CD4-positive, alpha-beta T cell treated with Interleukin-17A for 1 hour (primary cell): ENCODE measurements around the gene STAT3.
"Not testable (repeated sequence)": the region's sequence is repeated elsewhere in the genome, so short reads cannot be mapped to it uniquely, and the experiment has no call there.

Source experiments
- DNase-seq: peaks from one replicate; pipeline ENCODE4 v3.0.0-alpha.2; 2020

Gene STAT3

DNA sequence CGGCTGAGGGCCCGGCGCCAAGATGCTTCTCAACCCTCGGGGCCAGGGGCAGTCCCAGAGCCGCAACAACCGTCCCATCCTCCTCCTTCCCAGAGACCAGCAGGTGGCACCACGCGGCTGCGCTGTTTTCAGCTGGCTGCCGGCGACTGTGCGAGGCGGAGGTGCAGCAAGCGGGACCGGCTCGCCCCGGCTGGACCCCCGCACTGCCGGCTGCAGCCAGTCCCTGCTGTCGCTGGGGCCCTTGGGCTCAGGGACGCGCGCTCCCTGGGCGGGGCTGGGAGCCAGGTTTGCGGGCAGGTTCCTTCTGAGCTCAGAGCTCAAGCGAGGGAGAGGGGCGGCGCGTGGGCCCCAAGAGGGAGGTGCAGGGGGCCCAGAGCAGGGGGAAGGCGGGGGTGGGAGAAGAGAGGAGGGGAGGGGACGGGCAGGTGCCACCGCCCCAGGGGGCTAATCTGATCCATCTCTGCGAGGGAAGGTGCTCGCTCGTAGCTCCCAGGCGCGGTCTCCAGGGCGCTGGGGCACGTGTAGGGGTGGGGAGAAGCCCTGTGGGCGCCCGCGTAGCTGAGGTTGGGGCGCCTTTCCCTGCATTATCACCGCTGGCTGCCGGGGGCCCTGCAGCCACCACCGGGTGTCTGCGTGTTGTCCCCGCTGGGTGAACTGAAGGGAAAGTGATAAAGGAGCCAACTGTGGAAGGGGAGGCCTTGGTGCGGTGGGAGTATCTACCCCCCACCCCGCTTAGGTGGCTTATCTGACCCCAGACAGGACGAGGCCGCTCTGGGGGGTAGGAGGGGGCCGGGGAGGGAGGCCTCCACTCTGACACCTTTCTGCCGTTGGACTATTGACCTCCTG is 75.7 kb downstream of the STAT3 start:
- DNase-seq = peak; percentile 79

- DNase-seq = no peak
Observed at GRCh38 chr17:42312035-42312284, 76.3 kb downstream of the STAT3 start.

- DNase-seq = no peak
Observed at GRCh38 chr17:42311240-42312034, 76.8 kb downstream of the STAT3 start.

DNA sequence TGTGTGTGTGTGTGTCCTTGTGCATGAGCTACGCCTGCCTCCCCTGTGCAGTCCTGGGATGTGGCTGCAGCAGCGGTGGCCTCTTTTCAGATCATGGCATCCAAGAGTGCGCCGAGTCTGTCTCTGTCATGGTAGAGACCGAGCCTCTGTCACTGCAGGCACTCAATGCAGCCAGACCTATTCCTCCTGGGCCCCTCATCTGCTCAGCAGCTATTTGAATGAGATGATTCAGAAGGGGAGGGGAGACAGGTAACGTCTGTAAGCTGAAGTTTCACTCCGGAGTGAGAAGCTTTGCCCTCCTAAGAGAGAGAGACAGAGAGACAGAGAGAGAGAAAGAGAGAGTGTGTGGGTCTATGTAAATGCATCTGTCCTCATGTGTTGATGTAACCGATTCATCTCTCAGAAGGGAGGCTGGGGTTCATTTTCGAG is 77.4 kb downstream of the STAT3 start:
- DNase-seq = no peak

DNA sequence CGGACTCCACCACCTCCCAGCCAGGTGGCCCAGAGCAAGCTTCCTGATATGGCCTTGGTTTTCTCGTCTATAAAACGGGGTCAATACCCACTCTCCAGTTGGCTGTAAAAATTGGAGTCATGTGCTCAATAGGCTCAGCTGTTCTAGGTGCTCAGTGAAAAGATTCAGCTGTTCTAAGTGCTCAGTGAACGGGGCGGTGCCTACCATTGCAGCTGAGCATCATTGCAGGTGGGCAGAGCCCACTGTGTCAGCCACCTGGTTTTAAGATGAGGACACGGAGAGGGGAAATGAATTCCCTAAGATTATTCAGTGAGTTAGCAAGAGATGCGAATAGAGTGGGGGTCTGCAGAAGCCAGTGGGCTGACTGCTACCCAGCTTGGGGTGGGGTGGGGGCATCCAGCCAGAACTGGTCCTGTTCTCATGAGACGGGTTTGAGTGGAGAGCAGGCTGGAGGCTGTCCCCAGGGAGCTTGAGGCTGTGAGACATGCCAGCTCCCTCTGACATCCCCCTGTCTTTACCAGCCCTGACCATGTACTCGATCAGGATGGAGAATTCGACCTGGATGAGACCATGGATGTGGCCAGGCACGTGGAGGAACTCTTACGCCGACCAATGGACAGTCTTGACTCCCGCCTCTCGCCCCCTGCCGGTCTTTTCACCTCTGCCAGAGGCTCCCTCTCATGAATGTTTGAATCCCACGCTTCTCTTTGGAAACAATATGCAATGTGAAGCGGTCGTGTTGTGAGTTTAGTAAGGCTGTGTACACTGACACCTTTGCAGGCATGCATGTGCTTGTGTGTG is 78.1 kb downstream of the STAT3 start:
- no peak for DNase-seq

DNA sequence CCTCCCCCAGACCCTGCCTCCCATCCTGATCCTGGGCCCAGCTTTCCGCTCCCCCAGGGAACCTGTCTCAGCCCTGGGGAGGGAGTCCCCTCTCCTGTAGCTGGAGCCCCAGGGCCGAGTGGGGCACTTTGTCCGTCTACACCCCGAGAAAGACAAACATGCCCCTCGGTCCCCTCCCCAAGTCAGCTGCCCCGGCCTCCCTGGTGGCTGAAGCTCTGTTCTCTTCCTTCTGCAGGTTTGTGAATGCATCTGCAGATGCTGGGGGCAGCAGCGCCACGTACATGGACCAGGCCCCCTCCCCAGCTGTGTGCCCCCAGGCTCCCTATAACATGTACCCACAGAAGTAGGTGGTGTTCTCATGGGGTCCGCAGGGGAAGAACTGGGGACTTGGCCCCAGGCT is 79.1 kb downstream of the STAT3 start:
- no peak for DNase-seq

DNA sequence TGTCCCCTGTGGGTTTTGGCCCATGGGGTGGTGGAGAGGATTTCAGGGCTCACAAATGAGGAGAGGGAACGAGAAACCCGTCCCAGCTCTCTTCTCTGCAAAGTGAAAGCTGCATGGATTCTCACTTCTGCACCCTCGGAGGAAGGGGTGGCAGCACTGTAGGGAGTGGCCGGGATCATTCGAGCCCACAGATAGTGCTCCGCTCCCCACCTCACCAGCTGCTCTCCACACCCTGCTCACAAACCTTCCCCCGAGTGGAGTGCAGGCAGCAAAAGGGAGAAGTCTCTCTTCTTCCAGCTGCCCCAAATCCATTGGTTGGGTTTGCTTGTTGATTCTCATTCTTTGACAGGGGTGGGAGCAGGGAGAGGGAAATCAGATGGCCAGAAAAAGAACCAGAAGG is 79.8 kb downstream of the STAT3 start:
- no peak for DNase-seq

DNA sequence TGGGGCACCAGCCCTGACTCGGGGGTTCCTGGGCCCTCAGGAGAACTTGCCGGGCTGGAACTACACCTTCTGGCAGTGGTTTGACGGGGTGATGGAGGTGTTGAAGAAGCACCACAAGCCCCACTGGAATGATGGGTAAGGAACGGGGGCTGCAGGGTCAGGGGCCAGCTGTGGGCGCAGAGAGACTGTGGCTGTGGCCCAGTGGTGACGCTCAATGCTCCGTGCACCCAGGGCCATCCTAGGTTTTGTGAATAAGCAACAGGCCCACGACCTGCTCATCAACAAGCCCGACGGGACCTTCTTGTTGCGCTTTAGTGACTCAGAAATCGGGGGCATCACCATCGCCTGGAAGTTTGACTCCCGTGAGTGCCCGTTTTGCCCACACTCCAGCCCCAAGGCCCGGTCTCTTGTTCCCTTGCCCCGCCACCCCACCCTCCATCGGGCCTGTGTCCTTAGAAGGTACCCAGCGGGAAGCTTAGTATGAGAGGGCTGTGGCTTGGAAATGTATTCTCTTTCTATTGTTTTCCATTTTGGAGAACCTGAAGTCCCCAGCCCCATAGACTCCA is 80.8 kb downstream of the STAT3 start:
- no peak for DNase-seq

GRCh38 chr17:42306385-42306667 is 81.9 kb downstream of the STAT3 start:
- DNase-seq = no peak

- peak; percentile 24 for DNase-seq
Observed at GRCh38 chr17:42305543-42306384, 82.5 kb downstream of the STAT3 start.

DNA sequence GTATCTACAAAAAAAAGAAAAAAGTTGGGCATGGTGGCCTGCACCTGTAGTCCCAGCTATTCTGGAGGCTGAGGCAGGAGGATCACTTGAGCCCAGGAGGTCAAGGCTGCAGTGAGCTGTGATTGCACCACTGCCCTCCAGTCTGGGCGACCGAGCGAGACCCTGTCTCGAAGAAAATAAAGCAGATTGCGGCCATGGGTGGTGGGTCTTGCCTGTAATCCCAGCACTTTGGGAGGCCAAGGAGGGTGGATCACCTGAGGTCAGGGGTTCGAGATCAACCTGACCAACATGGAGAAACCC is 83.3 kb downstream of the STAT3 start:
- not testable (repeated sequence) for DNase-seq

DNA sequence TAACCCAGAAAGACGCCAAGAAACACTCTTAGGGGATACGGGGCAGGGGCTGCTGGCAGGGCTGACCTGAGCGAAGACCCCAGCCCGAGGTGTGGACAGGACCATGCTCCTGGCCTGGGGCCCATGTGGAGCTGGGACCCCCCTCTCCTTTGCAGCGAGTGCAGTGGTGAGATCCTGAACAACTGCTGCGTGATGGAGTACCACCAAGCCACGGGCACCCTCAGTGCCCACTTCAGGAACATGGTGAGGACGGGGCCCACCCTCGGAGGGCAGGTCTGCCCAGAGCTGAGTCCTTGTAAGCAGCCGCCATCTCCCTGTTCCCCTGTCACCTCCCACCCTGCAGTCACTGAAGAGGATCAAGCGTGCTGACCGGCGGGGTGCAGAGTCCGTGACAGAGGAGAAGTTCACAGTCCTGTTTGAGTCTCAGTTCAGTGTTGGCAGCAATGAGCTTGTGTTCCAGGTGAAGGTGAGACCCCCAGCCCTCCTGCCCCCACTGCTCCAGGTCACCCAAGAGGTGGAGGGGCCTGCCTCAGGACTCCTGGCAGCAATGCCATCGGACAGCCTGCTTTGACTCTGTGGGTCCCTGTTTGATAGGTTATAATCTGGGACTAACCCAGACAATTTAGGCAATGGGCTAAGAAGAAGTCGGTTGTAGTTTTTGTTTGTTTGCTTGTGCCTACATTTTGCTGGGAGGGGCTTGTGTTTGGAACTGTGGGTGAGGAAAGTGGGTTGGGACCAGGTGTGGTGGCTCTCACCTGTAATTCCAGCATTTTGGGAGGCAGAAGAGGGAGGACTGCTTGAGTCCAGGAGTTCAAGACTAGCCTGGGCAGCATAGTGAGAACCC is 83.8 kb downstream of the STAT3 start:
- no peak for DNase-seq

- no peak for DNase-seq
Observed at GRCh38 chr17:42303694-42304093, 84.5 kb downstream of the STAT3 start.

DNA sequence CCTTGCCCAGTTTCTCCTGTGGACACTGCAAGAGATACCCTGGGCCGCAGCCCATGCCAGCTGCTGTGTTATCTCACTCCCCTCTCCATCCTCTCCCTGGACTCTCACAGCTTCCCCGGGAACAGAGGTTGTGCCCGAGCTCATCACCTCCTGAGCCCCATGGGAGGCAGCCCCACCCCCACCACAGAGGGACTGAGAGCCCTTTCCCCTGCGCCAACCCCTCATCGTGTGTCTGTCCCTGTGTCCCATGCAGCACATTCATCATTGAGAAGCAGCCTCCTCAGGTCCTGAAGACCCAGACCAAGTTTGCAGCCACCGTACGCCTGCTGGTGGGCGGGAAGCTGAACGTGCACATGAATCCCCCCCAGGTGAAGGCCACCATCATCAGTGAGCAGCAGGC is 87.2 kb downstream of the STAT3 start:
- no peak for DNase-seq

DNA sequence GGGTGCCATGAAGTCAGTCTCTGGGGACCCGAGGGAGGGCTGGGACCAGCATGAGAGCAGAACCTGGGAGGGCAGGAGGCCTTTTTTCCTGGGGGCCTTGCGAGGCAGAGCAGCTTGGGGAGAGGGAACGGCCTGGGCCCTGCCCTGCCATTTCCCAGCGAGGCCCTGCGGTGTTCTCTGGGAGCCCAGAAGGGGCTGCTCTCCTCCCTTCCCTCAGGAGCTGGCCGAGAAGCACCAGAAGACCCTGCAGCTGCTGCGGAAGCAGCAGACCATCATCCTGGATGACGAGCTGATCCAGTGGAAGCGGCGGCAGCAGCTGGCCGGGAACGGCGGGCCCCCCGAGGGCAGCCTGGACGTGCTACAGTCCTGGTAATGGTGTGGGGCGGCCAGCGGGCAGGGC is 88.3 kb downstream of the STAT3 start:
- DNase-seq = not testable (repeated sequence)

DNA sequence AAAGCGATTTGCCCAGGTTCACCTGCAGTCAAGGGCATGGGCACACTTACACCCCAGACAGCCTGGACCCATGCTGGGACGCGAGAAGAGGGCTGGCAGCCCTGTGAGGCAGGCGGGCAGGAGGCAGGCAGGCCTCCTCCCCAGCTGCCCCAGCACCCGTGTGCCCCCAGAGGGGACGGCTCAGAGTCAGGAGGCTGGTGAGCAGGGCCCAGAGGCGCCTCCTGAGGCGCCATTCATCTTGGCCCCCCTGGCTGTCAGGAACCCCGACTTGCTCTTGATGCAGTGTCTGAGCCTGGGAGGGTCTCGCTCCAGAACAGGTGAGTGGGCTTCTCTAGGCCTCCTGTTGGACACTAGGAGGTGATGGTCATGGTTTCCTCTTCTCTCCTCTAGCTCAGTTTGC is 88.9 kb downstream of the STAT3 start:
- DNase-seq = not testable (repeated sequence)

- DNase-seq = not testable (repeated sequence)
Observed at GRCh38 chr17:42297775-42298174, 90.5 kb downstream of the STAT3 start.

- DNase-seq = no peak
Observed at GRCh38 chr17:42296012-42296411, 92.2 kb downstream of the STAT3 start.

GRCh38 chr17:42294469-42295398 is 93.5 kb downstream of the STAT3 start:
- DNase-seq = no peak

DNA sequence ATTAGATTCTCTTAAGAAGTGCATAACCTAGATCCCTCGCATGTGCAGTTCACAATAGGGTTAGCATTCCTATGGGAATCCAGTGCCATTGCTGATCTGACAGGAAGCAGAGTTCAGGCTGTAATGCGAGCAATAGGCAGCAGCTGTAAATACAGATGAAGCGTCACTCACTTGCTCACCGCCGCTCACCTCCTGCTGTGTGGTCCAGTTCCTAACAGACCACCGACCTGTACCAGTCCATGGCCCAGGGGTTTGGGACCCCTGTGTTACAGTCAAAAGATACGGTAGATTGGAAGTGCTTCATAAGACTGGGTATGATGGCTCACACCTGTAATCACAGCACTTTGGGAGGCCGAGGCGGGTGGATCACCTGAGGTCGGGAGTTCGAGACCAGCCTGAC is 97.1 kb downstream of the STAT3 start:
- DNase-seq = no peak

GRCh38 chr17:42290577-42290976 is 97.7 kb downstream of the STAT3 start:
- no peak for DNase-seq
